Measurements from ENCODE around the gene BYSL. TPM values are rescaled to one million over a fixed set of nuclear protein-coding genes. Genes with fewer than 3 reads are reported as not detected.

Gene BYSL
- total RNA-seq, 1 donor from 2014 or later = 16.0 TPM

- no peak overlapping the region for H3K27ac ChIP-seq
- H3K4me1 ChIP-seq = peaks cover 49% of the 10 kb centered on the region
- H3K36me3 ChIP-seq = peaks cover 0 to 49% of the 10 kb centered on the region in 2 donors
- no peak for DNase-seq (ENCODE audit: extremely low spot score in 2 of 2)
- no peaks in the 10 kb centered on the region for H3K27me3 ChIP-seq
- H3K4me3 ChIP-seq = no peak overlapping the region
- H3K9me3 ChIP-seq = no peaks in the 10 kb centered on the region
- TF ChIP-seq POLR2AphosphoS5 (IDR thresholded peaks at IDR 0.05; ENCODE audit: insufficient read depth in 1 of 2, low read depth in 1 of 2) = no peak
- no peak for TF ChIP-seq POLR2A (IDR thresholded peaks at IDR 0.05)
- TF ChIP-seq CTCF (IDR thresholded peaks at IDR 0.05) = no peak
- intact Hi-C loops (cut with DNase I) = loop anchor here (5.0 kb wide), 1 partner anchor 107 kb away; no protein-coding TSS in a partner anchor
Measured at GRCh38 chr6:41935685-41936072, 14.4 kb downstream of the BYSL start.

- Histone ChIP-seq H3K36me3 (peaks cover 0 to 43% of the 10 kb centered on the region in 2 donors), H3K27ac (no peak overlapping the region), H3K4me3 (no peak overlapping the region), H3K27me3 (no peaks in the 10 kb centered on the region), H3K9me3 (no peaks in the 10 kb centered on the region), H3K4me1 (peaks cover 55% of the 10 kb centered on the region)
- intact Hi-C loops (cut with DNase I) = loop anchor here (5.0 kb wide), 1 partner anchor 106 kb away; no protein-coding TSS in a partner anchor
- no peak for DNase-seq (ENCODE audit: extremely low spot score in 2 of 2)
- TF ChIP-seq CTCF (IDR thresholded peaks at IDR 0.05) = peak; percentile 36 to 53 (median 48)
- no peak for TF ChIP-seq POLR2AphosphoS5 (IDR thresholded peaks at IDR 0.05; ENCODE audit: insufficient read depth in 1 of 2, low read depth in 1 of 2)
Measured at GRCh38 chr6:41936073-41936837, 15.0 kb downstream of the BYSL start.

- Histone ChIP-seq H3K36me3 (peaks cover 0 to 31% of the 10 kb centered on the region in 2 donors), H3K27ac (peak overlapping the region; percentile 76), H3K4me1 (peaks cover 64% of the 10 kb centered on the region), H3K27me3 (no peaks in the 10 kb centered on the region), H3K4me3 (no peak overlapping the region), H3K9me3 (no peaks in the 10 kb centered on the region)
- no peak for DNase-seq (ENCODE audit: extremely low spot score in 2 of 2)
- intact Hi-C loops (cut with DNase I) = loop anchor here (5.0 kb wide), 1 partner anchor 105 kb away; no protein-coding TSS in a partner anchor
- TF ChIP-seq CTCF (IDR thresholded peaks at IDR 0.05) (no peak), POLR2AphosphoS5 (IDR thresholded peaks at IDR 0.05; ENCODE audit: insufficient read depth in 1 of 2, low read depth in 1 of 2) (no peak), POLR2A (IDR thresholded peaks at IDR 0.05) (no peak)
Measured at GRCh38 chr6:41937472-41937860, 16.2 kb downstream of the BYSL start.

- Histone ChIP-seq H3K4me1 (peaks cover 69% of the 10 kb centered on the region), H3K27me3 (no peaks in the 10 kb centered on the region), H3K36me3 (peaks cover 0 to 26% of the 10 kb centered on the region in 2 donors), H3K4me3 (no peak overlapping the region), H3K27ac (peak overlapping the region; percentile 76), H3K9me3 (no peaks in the 10 kb centered on the region)
- no peak for DNase-seq (ENCODE audit: extremely low spot score in 2 of 2)
- intact Hi-C loops (cut with DNase I) = loop anchor here (5.0 kb wide), 1 partner anchor 104 kb away; no protein-coding TSS in a partner anchor
- TF ChIP-seq POLR2AphosphoS5 (IDR thresholded peaks at IDR 0.05; ENCODE audit: insufficient read depth in 1 of 2, low read depth in 1 of 2) (no peak), POLR2A (IDR thresholded peaks at IDR 0.05) (no peak)
Measured at GRCh38 chr6:41937861-41938574, 16.7 kb downstream of the BYSL start.

GRCh38 chr6:41938590-41939175 is 17.4 kb downstream of the BYSL start:
- Histone ChIP-seq H3K27me3 (no peaks in the 10 kb centered on the region), H3K9me3 (no peaks in the 10 kb centered on the region), H3K4me1 (peaks cover 72% of the 10 kb centered on the region), H3K36me3 (peaks cover 0 to 22% of the 10 kb centered on the region in 2 donors), H3K27ac (peak overlapping the region; percentile 76), H3K4me3 (no peak overlapping the region)
- intact Hi-C loops (cut with DNase I) = loop anchor here (5.0 kb wide), 1 partner anchor 104 kb away; no protein-coding TSS in a partner anchor
- DNase-seq (ENCODE audit: extremely low spot score in 2 of 2) = no peak
- TF ChIP-seq CTCF (IDR thresholded peaks at IDR 0.05) (no peak), POLR2AphosphoS5 (IDR thresholded peaks at IDR 0.05; ENCODE audit: insufficient read depth in 1 of 2, low read depth in 1 of 2) (no peak), POLR2A (IDR thresholded peaks at IDR 0.05) (no peak)
